K562 (cell line): ENCODE data around the gene DUS3L. TPM values are rescaled to one million over a fixed set of nuclear protein-coding genes. Genes with fewer than 3 reads are reported as not detected.
A peak's percentile ranks its signal among the peaks of the same experiment; 100 is the strongest.

Source experiments
- CBX2 ChIP-seq: fragments of 200-600 bp; sonication (generic); IDR thresholded peaks from one replicate; pipeline ENCODE4 v1.6.1; 2012; ENCODE audit warnings: mild to moderate bottlenecking, low read length, inconsistent platforms; ENCODE audit not compliant: insufficient read depth, poor library complexity, severe bottlenecking
- ELF4 ChIP-seq: fragments of 450-650 bp; formaldehyde crosslinking; IDR thresholded peaks from 2 replicates; pipeline ENCODE4 v1.4.0; 2022; ENCODE audit warnings: missing genetic modification characterization
- EP400 ChIP-seq: fragments of 450-650 bp; IDR thresholded peaks from 2 replicates; pipeline ENCODE4 v1.6.1; 2017; ENCODE audit warnings: antibody characterized with exemption, mild to moderate bottlenecking, moderate library complexity
- ESRRA ChIP-seq: fragments of 450-650 bp; IDR thresholded peaks from 2 replicates; pipeline ENCODE4 v1.6.1; 2014; ENCODE audit warnings: low read depth, mild to moderate bottlenecking, moderate library complexity, borderline replicate concordance
- HIVEP1 ChIP-seq: fragments of 250-450 bp; sonication (Bioruptor Pico); IDR thresholded peaks from 2 replicates; pipeline ENCODE4 v1.4.0; 2020; ENCODE audit warnings: mild to moderate bottlenecking
- MNT ChIP-seq, 2 experiments: fragments of 450-650 bp; conservative IDR thresholded peaks; 2 replicates each; pipeline ENCODE4 v1.6.1; 2017; ENCODE audit warnings: mild to moderate bottlenecking in 2 of 2, moderate library complexity in 2 of 2
- NUFIP1 ChIP-seq: fragments of 450-650 bp; IDR thresholded peaks from 2 replicates; pipeline ENCODE4 v1.6.1; 2018; ENCODE audit not compliant: partially characterized antibody
- SAP30 ChIP-seq: fragments of 200-600 bp; sonication (generic); IDR thresholded peaks from 2 replicates; pipeline ENCODE4 v1.6.1; 2012; ENCODE audit warnings: borderline replicate concordance, low read depth, mild to moderate bottlenecking, moderate library complexity, low read length, control low read depth, inconsistent platforms; ENCODE audit not compliant: insufficient read depth, poor library complexity, severe bottlenecking
- TCF3 ChIP-seq: sonication (generic); formaldehyde crosslinking; IDR thresholded peaks from 2 replicates; pipeline ENCODE4 v1.4.0; 2020; ENCODE audit warnings: mild to moderate bottlenecking, missing genetic modification reagents
- TSHZ1 ChIP-seq: fragments of 250-450 bp; sonication (Bioruptor Pico); IDR thresholded peaks from 2 replicates; pipeline ENCODE4 v1.4.0; 2020; ENCODE audit warnings: mild to moderate bottlenecking, moderate library complexity
- ZNF197 ChIP-seq: fragments of 200-800 bp; sonication (Bioruptor generic); IDR thresholded peaks from 2 replicates; pipeline ENCODE4 v1.6.1; 2016; ENCODE audit warnings: low read depth, missing genetic modification characterization, missing compliant biosample characterization
- ZNF253 ChIP-seq: fragments of 250-450 bp; sonication (Bioruptor Pico); conservative IDR thresholded peaks from 2 replicates; pipeline ENCODE4 v1.6.1; 2021; ENCODE audit warnings: mild to moderate bottlenecking
- polyA plus RNA-seq, 8 experiments: library from polyadenylated mRNA; depleted of rRNA in 4 of 8; stranded (reverse) in 5 of 8; unstranded in 3 of 8; fragments of >200 nt; fragmentation: Nextera tagmentation in 2 of 8; fragmentation: Illumina TruSeq in 1 of 8; extraction: Ambion mirVana in 2 of 8; extraction: Trizol in 1 of 8; gene quantifications; 2 replicates each; pipeline versions ENCODE4 v1.2.1 to v1.2.3, GENCODE V29; 2011 to 2014; ENCODE audit warnings: inconsistent platforms in 1 of 8, missing spikeins in 1 of 8
- total RNA-seq, 7 experiments: library from RNA; depleted of rRNA in 6 of 7; stranded (reverse); fragments of >200 nt in 6 of 7; fragmentation: Illumina TruSeq in 2 of 7; extraction: Trizol in 2 of 7; gene quantifications; 2 replicates each; pipeline versions ENCODE4 v1.2.1 to v1.2.3, GENCODE V29; 2011 to 2021; ENCODE audit warnings: low replicate concordance in 1 of 7
- TF ChIP-seq, protein P1 (sequence below): fragments of 450-650 bp; formaldehyde crosslinking; IDR thresholded peaks from 2 replicates; pipeline ENCODE4 v1.4.0; 2022; ENCODE audit warnings: missing genetic modification characterization
- TF ChIP-seq, protein P2 (sequence below): sonication (generic); formaldehyde crosslinking; IDR thresholded peaks from 2 replicates; pipeline ENCODE4 v1.8.0; 2023; ENCODE audit warnings: mild to moderate bottlenecking, missing genetic modification reagents

DUS3L gene
- total and polyA plus RNA-seq, 9 of the 15 experiments (the other 6 are each of a cell fraction or from before 2014, with no cell fraction given): 1.7 to 102 (median 77.5) TPM

- TF ChIP-seq CBX2 (no peak), HIVEP1 (CRISPR knock-in tag) (peak; percentile 61; the same call in 1 of the 2 replicates), NUFIP1 (no peak), MNT (conservative IDR thresholded peaks at IDR 0.05) (peak in 1 of 2 experiments; percentile 79; a peak in 2 of 4 replicates), TCF3 (CRISPR knock-in tag) (peak; percentile 99), SAP30 (no peak), EP400 (peak; percentile 43; the same call in 1 of the 2 replicates), TSHZ1 (CRISPR knock-in tag) (no peak), ZNF253 (no peak), ESRRA (peak; percentile 95), ELF4 (CRISPR knock-in tag) (peak; percentile 74), ZNF197 (CRISPR knock-in tag) (peak; percentile 91)
- TF ChIP-seq, protein P1, sequence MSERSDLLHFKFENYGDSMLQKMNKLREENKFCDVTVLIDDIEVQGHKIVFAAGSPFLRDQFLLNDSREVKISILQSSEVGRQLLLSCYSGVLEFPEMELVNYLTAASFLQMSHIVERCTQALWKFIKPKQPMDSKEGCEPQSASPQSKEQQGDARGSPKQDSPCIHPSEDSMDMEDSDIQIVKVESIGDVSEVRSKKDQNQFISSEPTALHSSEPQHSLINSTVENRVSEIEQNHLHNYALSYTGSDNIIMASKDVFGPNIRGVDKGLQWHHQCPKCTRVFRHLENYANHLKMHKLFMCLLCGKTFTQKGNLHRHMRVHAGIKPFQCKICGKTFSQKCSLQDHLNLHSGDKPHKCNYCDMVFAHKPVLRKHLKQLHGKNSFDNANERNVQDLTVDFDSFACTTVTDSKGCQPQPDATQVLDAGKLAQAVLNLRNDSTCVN (CRISPR knock-in tag): peak; percentile 9; the same call in 1 of the 2 replicates
- TF ChIP-seq, protein P2, sequence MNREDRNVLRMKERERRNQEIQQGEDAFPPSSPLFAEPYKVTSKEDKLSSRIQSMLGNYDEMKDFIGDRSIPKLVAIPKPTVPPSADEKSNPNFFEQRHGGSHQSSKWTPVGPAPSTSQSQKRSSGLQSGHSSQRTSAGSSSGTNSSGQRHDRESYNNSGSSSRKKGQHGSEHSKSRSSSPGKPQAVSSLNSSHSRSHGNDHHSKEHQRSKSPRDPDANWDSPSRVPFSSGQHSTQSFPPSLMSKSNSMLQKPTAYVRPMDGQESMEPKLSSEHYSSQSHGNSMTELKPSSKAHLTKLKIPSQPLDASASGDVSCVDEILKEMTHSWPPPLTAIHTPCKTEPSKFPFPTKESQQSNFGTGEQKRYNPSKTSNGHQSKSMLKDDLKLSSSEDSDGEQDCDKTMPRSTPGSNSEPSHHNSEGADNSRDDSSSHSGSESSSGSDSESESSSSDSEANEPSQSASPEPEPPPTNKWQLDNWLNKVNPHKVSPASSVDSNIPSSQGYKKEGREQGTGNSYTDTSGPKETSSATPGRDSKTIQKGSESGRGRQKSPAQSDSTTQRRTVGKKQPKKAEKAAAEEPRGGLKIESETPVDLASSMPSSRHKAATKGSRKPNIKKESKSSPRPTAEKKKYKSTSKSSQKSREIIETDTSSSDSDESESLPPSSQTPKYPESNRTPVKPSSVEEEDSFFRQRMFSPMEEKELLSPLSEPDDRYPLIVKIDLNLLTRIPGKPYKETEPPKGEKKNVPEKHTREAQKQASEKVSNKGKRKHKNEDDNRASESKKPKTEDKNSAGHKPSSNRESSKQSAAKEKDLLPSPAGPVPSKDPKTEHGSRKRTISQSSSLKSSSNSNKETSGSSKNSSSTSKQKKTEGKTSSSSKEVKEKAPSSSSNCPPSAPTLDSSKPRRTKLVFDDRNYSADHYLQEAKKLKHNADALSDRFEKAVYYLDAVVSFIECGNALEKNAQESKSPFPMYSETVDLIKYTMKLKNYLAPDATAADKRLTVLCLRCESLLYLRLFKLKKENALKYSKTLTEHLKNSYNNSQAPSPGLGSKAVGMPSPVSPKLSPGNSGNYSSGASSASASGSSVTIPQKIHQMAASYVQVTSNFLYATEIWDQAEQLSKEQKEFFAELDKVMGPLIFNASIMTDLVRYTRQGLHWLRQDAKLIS (CRISPR knock-in tag): no peak
These were observed 8.6 kb upstream of the DUS3L start (continued) for GRCh38 chr19:5799247-5800241.
